Erythroblast (primary cell): Measurements from ENCODE around the gene ANKIB1.

ENCODE experiments used
- GATA1 ChIP-seq: IDR thresholded peaks from 2 replicates; pipeline ENCODE4 v1.6.1; 2011; ENCODE audit warnings: low read depth, mild to moderate bottlenecking, control low read depth, low read length, moderate library complexity
- POLR2A ChIP-seq: IDR thresholded peaks from 2 replicates; pipeline ENCODE4 v1.6.1; 2011; ENCODE audit warnings: mild to moderate bottlenecking, low read length

- TF ChIP-seq POLR2A, result no peak
- no peak for TF ChIP-seq GATA1
Observed at GRCh38 chr7:92242972-92243371, 2.8 kb upstream of the ANKIB1 start.
